Renal cortex interstitium (tissue), 11 donors: ENCODE results near the gene KIF1B. TPM values are rescaled to one million over a fixed set of nuclear protein-coding genes. Genes with fewer than 3 reads are reported as not detected.
"Not testable (repeated sequence)": the region's sequence is repeated elsewhere in the genome, so short reads cannot be mapped to it uniquely, and the experiment has no call there.

Experiments used
- DNase-seq, 11 donors: peaks; one replicate each; pipeline ENCODE4 v3.0.0-alpha.2; 2013; ENCODE audit warnings: low read depth in 9 of 11, low spot score in 4 of 11; ENCODE audit errors: extremely low read depth in 1 of 11
- polyA plus RNA-seq, 3 donors: library from polyadenylated mRNA; unstranded; fragments of 120-200 nt; gene quantifications; one replicate each; pipeline ENCODE4 v1.2.1, GENCODE V29; 2013; ENCODE audit not compliant: insufficient read length in 3 of 3

Gene KIF1B
- polyA plus RNA-seq, 3 donors, result 46.9 to 50.4 (median 47.3) TPM

GRCh38 chr1:10396870-10397269 lies 186.5 kb downstream of the KIF1B start:
- no peak for DNase-seq

DNA sequence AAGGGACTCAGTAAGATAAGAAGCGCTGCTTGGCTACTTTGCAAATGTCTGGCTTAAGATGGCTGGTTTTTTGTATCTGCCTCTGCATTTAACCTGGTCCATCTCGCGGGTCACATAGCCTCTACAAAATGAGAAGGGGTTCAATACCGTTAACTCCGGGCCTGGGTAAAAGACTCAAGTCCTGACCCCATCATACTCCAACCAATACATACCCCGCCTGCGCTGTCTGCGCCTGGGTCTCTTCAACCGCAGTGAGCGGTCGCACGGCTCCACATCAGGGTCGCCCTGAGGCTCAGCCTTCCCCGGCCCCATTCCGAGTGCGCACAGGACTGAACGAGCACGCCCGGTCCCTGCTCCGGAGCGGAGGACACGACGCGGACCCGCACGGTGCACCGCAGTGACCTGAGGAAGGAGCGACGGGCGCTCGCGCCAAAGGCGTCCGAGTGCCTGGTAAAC lies 187.9 kb downstream of the KIF1B start:
- DNase-seq, result no peak

GRCh38 chr1:10398734-10399443 lies 188.5 kb downstream of the KIF1B start, which contains the start of gene PGD:
Gene PGD (plus strand): TSS chr1:10399064. CDS start chr1:10399118, 54 bp downstream.
- peak; percentile 87 to 97 (median 95) for DNase-seq

GRCh38 chr1:10399444-10399941 lies 189.1 kb downstream of the KIF1B start:
- peak in 2 of 11 donors; percentile 12 to 25 for DNase-seq

- DNase-seq, result no peak
Measured at GRCh38 chr1:10400013-10400412, 189.6 kb downstream of the KIF1B start.

- no peak for DNase-seq
Measured at GRCh38 chr1:10401281-10401680, 190.9 kb downstream of the KIF1B start.

DNA sequence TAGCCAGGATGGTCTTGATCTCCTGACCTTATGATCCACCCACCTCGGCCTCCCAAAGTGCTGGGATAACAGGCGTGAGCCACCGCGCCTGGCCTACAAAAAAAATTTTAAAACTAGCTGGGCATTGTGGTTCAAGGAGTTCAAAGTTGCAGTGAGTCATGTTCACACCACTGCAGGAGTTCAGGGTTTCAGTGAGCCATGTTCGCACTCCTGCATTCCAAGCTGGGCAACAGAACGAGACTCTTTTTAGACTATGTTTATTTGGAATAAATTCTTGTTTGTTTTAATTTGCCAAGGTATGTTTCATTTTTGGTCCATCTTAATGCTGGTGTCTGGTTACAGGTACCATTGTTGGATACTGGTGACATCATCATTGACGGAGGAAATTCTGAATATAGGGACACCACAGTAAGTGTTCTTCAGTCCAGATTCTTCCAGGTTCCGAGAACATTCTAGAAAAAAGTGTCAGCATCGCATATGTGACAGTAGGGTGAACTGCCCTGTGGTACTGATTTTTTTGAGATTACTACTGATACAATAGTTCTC lies 192.4 kb downstream of the KIF1B start:
- no peak for DNase-seq

DNA sequence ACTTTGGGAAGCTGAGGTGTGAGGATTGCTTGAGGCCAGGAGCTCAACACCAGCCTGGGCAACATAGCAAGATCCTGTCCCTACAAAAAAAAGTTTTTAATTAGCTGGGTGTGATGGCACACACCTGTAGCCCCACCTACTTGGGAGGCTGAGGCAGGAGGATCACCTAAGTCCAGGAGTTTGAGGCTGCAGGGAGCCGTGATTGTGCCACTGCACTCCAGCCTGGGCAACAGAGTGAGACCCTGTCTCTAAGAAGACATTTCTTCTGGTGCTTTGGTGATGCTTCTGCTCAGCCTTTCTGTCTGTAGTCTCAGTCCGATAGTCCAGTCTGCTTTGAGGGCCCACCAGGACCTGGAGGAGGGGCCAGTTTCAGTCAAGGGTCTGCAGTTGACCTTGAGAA lies 196.8 kb downstream of the KIF1B start:
- DNase-seq, result no peak

GRCh38 chr1:10415211-10415930 lies 205.0 kb downstream of the KIF1B start:
- no peak for DNase-seq

- DNase-seq, result not testable (repeated sequence)
Measured at GRCh38 chr1:10415967-10416366, 205.6 kb downstream of the KIF1B start.

DNA sequence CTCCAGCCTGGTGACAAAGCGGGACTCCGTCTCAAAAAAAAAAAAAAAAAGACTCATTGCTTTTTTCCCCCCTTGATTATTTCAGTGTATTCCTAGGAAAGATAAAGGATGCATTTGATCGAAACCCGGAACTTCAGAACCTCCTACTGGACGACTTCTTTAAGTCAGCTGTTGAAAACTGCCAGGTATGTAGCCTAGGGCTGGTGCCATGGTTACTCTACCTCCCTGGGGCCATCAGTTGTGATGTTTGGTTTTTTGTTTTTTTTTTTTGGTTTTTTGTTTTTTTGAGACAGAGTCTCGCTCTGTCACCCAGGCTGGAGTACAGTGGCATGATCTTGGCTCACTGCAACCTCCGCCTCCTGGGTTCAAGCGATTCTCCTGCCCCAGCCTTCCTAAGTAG lies 208.4 kb downstream of the KIF1B start:
- DNase-seq, result not testable (repeated sequence)

DNA sequence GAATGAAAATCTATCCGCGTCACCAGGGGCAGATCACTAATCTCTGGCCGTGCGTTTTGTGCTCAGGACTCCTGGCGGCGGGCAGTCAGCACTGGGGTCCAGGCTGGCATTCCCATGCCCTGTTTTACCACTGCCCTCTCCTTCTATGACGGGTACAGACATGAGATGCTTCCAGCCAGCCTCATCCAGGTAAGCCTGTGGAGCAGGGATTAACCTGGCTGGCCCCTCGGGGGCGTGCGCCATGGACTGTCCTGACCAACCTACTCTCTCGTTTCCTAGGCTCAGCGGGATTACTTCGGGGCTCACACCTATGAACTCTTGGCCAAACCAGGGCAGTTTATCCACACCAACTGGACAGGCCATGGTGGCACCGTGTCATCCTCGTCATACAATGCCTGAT lies 209.0 kb downstream of the KIF1B start:
- no peak for DNase-seq

DNA sequence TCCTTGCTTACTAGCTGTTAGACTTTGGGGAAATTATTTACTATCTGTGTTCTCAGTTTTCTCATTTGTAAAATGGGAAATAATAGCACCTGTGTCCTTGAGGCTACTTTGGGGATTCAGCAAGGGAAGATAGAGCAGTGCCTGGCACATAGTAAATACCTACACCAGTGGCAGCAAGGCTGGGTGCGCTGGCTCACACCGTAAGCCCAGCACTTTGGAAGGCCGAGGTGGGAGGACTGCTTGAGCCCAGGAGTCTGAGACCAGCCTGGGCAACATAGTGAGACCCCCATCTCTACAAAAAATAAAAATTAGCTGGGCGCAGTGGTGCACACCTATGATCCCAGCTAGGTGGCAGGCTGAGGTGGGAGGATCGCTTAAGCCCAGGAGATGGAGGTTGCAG lies 211.3 kb downstream of the KIF1B start:
- no peak for DNase-seq

DNA sequence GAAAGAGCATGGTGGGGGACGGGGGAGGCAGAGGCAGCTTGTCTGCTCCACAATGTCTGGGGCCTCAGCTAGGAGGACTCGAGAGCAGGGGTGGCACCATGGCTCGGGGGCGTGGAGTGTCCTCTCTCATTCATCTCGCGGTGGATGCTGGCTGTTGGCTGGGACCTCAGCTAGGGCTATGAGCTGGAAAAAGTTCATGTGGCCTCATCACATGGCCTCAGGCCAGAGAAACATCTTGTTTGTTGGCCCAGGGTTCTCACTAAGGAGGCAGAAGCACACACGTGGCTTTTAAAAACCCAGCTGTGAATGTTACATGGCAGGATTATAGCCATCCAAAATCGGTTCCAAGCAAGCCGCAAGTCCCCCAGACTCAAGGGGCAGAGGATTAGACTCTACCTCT lies 213.7 kb downstream of the KIF1B start:
- no peak for DNase-seq

GRCh38 chr1:10424651-10425050 lies 214.3 kb downstream of the KIF1B start:
- no peak for DNase-seq

DNA sequence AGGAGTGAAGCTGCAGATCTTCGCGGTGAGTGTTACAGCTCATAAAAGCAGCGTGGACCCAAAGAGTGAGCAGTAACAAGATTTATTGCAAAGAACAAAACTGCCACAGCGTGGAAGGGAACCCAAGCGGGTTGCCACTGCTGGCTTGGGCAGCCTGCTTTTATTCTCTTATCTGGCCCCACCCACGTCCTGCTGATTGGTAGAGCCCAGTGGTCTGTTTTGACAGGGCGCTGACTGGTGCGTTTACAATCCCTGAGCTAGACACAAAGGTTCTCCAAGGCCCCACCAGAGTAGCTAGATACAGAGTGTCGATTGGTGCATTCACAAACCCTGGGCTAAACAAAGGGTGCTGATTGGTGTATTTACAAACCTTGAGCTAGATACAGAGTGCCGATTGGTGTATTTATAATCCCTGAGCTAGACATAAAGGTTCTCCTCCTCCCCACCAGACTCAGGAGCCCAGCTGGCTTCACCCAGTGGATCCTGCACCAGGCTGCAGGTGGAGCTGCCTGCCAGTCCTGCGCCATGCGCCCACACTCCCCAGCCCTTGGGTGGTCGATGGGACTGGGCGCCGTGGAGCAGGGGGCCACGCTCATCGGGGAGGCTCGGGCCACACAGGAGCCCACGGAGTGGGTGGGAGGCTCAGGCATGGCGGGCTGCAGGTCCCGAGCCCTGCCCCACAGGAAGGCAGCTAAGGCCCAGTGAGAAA lies 215.6 kb downstream of the KIF1B start:
- DNase-seq, result not testable (repeated sequence)

DNA sequence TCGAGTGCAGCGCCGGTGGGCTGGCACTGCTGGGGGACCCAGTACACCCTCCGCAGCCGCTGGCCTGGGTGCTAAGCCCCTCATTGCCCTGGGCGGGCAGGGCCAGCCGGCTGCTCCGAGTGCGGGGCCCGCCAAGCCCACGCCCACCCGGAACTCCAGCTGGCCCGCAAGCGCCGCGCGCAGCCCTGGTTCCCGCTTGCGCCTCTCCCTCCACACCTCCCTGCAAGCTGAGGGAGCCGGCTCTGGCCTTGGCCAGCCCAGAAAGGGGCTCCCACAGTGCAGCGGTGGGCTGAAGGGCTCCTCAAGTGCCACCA lies 216.1 kb downstream of the KIF1B start:
- not testable (repeated sequence) for DNase-seq

DNA sequence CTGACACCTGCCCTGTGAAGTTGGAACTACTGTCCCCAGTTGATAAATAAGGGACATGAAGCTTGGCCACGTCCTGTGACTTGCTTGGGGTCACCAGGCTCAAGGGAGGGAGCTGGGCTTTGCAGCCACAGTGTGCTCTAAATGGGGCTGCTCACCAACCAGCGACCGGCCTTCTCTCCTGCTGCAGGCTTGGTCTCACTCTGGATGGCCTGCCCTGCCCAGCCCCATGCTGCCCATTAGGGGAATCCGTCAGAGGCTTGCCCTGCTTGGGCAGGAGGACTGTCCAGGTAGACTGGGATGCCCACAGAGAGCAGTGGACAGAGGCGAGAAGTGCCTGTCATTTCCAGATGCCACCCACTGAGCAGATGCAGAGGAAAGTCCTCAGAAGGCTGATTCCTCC lies 218.6 kb downstream of the KIF1B start:
- no peak for DNase-seq

GRCh38 chr1:10429868-10430215 lies 219.5 kb downstream of the KIF1B start:
- DNase-seq, result no peak
